GM12865 (cell line): ENCODE results near the gene GLCCI1.

Source experiments
- DNase-seq: peaks from one replicate; pipeline ENCODE4 v3.0.0; 2010; ENCODE audit warnings: low read depth
- H3K4me3 ChIP-seq: 2 replicates; pipeline ENCODE4 v1.5.1; 2011; ENCODE audit warnings: mild to moderate bottlenecking, low read depth, low read length, control low read depth
- CTCF ChIP-seq: IDR thresholded peaks from 2 replicates; pipeline ENCODE4 v1.5.1; 2011; ENCODE audit warnings: low read length, control low read depth, low read depth, inconsistent platforms; ENCODE audit not compliant: insufficient read depth; ENCODE audit errors: missing control alignments

GLCCI1 gene

GRCh38 chr7:8126601-8127167 lies 158.1 kb downstream of the GLCCI1 start:
- TF ChIP-seq CTCF, result no peak
- DNase-seq, result no peak

GRCh38 chr7:8128449-8129317 lies 160.1 kb downstream of the GLCCI1 start:
- H3K4me3 ChIP-seq, result peak overlapping the region; percentile 29
- peak; percentile 59 for DNase-seq
- no peak for TF ChIP-seq CTCF

More at GRCh38 chr7:8126601-8127167, 158.1 kb downstream of the GLCCI1 start:
- H3K4me3 ChIP-seq, result peak overlapping the region; percentile 34; the same call in 1 of the 2 replicates

GRCh38 chr7:8129318-8129659 lies 160.7 kb downstream of the GLCCI1 start:
- TF ChIP-seq CTCF, result no peak
- DNase-seq, result peak; percentile 68
- H3K4me3 ChIP-seq, result peak overlapping the region; percentile 29

GRCh38 chr7:8130663-8131062 lies 162.1 kb downstream of the GLCCI1 start:
- DNase-seq, result no peak
- no peak for TF ChIP-seq CTCF
- H3K4me3 ChIP-seq, result peak overlapping the region; percentile 55

GRCh38 chr7:8131694-8132605 lies 163.4 kb downstream of the GLCCI1 start:
- no peak for TF ChIP-seq CTCF
- H3K4me3 ChIP-seq, result peak overlapping the region; percentile 55

GRCh38 chr7:8133188-8133848 lies 164.7 kb downstream of the GLCCI1 start:
- TF ChIP-seq CTCF, result no peak
- peak; percentile 69 for DNase-seq
- peak overlapping the region; percentile 5; the same call in 1 of the 2 replicates for H3K4me3 ChIP-seq

More at GRCh38 chr7:8131694-8132605, 163.4 kb downstream of the GLCCI1 start:
- peak; percentile 91 for DNase-seq
